ENCODE data around the gene UBE2L3.
"Not testable (repeated sequence)": the region's sequence is repeated elsewhere in the genome, so short reads cannot be mapped to it uniquely, and the experiment has no call there.

The UBE2L3 gene

DNA sequence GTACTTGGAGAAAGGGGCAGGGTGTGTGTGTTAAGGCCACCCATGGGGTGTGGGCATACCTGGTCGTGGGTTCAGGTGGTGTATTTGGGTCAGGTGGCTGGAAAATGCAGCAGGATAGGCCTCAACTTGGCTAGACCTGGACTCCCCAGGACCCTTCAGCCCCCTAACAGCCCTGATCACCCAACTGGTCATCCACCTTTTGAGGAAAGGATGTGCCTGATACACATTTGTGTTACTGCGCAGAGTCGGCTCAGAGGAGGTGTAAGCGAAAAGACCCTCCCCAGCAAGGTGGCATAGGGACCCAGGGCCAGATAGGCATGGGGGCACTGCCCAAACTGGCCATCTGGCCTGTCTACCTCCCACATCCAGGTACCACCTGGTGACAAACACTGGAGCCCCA is 16.2 kb upstream of the UBE2L3 start, which contains the start of gene RIMBP3C:
TSS of gene RIMBP3C (minus strand) at position 101 of the 400 bp plus-strand sequence. CDS start 485 bp downstream, outside the sequence.
- H3K9me3 ChIP-seq (ENCODE audit: control insufficient read depth, low read length); H3K4me3 ChIP-seq (ENCODE audit: insufficient read depth, low read depth, low read length, poor library complexity, severe bottlenecking); H3K27me3 ChIP-seq (replicated peaks; ENCODE audit: control insufficient read depth, insufficient read depth, low read length, poor library complexity, severe bottlenecking); H3K4me1 ChIP-seq (ENCODE audit: control insufficient read depth, insufficient read depth, low read length, poor library complexity, severe bottlenecking); H3K27ac ChIP-seq (ENCODE audit: insufficient read depth, low read length, poor library complexity, severe bottlenecking); DNase-seq; H3K36me3 ChIP-seq (ENCODE audit: control insufficient read depth, insufficient read depth, low read length): not testable (repeated sequence)

DNA sequence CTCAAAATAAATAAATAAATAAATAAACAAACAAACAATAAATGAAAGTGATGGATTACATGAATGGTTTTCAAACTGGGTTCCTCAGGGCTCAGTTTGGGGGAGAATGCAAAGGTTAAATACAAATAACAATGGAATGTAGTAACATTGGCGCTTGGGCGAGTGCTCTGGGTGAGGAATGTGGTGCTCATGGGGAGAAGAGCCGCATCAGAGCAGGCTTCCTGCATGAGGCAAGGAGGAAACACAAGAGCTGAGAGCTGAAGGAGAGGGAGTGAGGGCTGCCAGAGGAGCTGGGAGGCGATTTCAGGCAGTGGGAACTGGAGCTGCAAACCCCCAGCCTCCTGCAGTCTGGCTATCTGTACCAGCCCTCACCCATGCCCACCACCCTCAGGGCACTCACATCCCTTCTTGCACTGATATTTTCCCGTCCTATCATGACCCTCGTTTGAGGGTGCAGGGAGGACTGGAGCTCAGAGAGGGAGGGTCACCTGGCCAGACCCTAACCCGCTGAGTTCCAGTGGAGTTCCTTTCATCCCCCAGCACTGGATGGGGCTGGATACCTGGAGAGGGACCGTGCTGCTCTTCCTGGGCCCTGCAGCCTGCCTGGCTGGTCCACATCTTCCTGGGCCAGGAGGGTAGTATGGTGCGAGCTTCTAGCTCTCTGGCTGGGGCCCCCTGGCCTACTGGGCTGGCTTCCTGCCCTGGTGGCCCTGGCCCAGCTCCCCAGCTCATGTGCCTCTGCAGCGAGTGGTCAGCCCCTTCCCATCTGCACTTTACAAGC is 8.0 kb upstream of the UBE2L3 start:
- not testable (repeated sequence) for H3K36me3 ChIP-seq (ENCODE audit: control insufficient read depth, insufficient read depth, low read length)

DNA sequence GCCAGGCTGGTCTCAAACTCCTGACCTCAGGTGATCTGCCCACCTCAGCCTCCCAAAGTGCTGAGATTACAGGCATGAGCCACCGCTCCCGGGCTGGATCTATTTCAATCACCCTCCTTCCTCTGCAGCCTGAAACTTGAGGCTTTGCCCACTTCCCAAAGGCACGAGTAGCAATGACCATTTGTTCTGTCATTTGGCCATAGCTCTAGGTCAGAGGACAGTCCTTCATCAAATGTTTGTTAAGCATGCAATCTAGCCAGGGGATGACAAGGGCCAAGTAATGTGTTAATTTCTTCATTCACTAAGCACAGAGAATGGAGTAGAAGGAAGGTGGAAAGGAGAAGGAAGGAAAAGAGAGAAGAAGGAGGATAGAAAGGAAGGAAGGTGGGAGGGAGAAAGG is 6.9 kb upstream of the UBE2L3 start:
- not testable (repeated sequence) for H3K27ac ChIP-seq (ENCODE audit: insufficient read depth, low read length, poor library complexity, severe bottlenecking); H3K27me3 ChIP-seq (replicated peaks; ENCODE audit: control insufficient read depth, insufficient read depth, low read length, poor library complexity, severe bottlenecking); H3K4me3 ChIP-seq (ENCODE audit: insufficient read depth, low read depth, low read length, poor library complexity, severe bottlenecking); H3K4me1 ChIP-seq (ENCODE audit: control insufficient read depth, insufficient read depth, low read length, poor library complexity, severe bottlenecking); DNase-seq; H3K36me3 ChIP-seq (ENCODE audit: control insufficient read depth, insufficient read depth, low read length); H3K9me3 ChIP-seq (ENCODE audit: control insufficient read depth, low read length)

More for the DNA sequence above, 8.0 kb upstream of the UBE2L3 start:
- H3K4me1 ChIP-seq (ENCODE audit: control insufficient read depth, insufficient read depth, low read length, poor library complexity, severe bottlenecking); H3K4me3 ChIP-seq (ENCODE audit: insufficient read depth, low read depth, low read length, poor library complexity, severe bottlenecking); H3K27ac ChIP-seq (ENCODE audit: insufficient read depth, low read length, poor library complexity, severe bottlenecking); H3K9me3 ChIP-seq (ENCODE audit: control insufficient read depth, low read length); H3K27me3 ChIP-seq (replicated peaks; ENCODE audit: control insufficient read depth, insufficient read depth, low read length, poor library complexity, severe bottlenecking); DNase-seq: not testable (repeated sequence)

DNA sequence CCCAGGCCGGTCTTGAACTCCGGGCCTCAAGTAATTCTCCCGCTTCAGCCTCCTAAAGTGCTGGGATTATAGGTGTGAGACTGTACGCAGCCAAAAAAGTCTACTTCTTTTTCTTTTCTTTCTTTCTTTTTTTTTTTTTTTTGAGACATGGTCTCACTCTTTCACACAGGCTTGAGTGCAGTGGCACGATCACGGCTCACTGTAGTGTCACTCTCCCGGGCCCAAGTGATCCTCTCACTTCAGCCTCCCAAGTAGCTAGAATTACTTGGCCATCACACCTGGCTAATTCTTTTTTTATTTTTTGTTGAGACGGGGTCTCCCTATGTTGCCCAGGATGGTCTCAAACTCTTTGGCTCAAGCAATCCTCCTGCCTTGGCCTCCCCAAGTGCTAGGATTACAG is 3.6 kb upstream of the UBE2L3 start:
- Histone ChIP-seq H3K36me3 (ENCODE audit: control insufficient read depth, insufficient read depth, low read length) (no peaks in the 10 kb centered on the region), H3K4me3 (ENCODE audit: insufficient read depth, low read depth, low read length, poor library complexity, severe bottlenecking) (no peak overlapping the region), H3K27me3 (replicated peaks; ENCODE audit: control insufficient read depth, insufficient read depth, low read length, poor library complexity, severe bottlenecking) (no peaks in the 10 kb centered on the region), H3K27ac (ENCODE audit: insufficient read depth, low read length, poor library complexity, severe bottlenecking) (no peak overlapping the region), H3K4me1 (ENCODE audit: control insufficient read depth, insufficient read depth, low read length, poor library complexity, severe bottlenecking) (peaks cover 8% of the 10 kb centered on the region), H3K9me3 (ENCODE audit: control insufficient read depth, low read length) (no peaks in the 10 kb centered on the region)
- DNase-seq, result no peak

DNA sequence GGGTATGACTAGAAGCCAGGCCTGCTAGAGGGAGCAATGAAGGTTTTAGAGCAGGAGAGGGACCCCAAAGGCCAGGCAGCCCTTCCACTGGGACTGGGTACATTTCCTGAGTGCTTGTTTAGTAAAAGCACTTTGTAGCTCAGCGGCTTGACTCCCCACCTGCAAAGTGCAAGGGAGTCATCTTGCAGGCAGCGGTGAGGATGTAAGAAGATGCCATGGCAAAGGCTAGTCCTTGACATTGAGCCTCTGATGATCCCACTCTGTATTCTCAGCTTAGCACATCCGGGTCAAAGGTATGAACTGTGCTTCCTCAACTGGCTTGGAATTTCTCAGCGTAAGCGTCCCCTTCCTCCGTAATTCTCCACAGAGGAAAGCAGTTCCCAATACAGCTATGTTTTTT is 3.1 kb upstream of the UBE2L3 start:
- peaks cover 13% of the 10 kb centered on the region for H3K4me1 ChIP-seq (ENCODE audit: control insufficient read depth, insufficient read depth, low read length, poor library complexity, severe bottlenecking)
- no peak overlapping the region for H3K27ac ChIP-seq (ENCODE audit: insufficient read depth, low read length, poor library complexity, severe bottlenecking)
- DNase-seq, result no peak
- no peaks in the 10 kb centered on the region for H3K36me3 ChIP-seq (ENCODE audit: control insufficient read depth, insufficient read depth, low read length)
- H3K9me3 ChIP-seq (ENCODE audit: control insufficient read depth, low read length), result no peaks in the 10 kb centered on the region
- no peak overlapping the region for H3K4me3 ChIP-seq (ENCODE audit: insufficient read depth, low read depth, low read length, poor library complexity, severe bottlenecking)
- H3K27me3 ChIP-seq (replicated peaks; ENCODE audit: control insufficient read depth, insufficient read depth, low read length, poor library complexity, severe bottlenecking), result no peaks in the 10 kb centered on the region

DNA sequence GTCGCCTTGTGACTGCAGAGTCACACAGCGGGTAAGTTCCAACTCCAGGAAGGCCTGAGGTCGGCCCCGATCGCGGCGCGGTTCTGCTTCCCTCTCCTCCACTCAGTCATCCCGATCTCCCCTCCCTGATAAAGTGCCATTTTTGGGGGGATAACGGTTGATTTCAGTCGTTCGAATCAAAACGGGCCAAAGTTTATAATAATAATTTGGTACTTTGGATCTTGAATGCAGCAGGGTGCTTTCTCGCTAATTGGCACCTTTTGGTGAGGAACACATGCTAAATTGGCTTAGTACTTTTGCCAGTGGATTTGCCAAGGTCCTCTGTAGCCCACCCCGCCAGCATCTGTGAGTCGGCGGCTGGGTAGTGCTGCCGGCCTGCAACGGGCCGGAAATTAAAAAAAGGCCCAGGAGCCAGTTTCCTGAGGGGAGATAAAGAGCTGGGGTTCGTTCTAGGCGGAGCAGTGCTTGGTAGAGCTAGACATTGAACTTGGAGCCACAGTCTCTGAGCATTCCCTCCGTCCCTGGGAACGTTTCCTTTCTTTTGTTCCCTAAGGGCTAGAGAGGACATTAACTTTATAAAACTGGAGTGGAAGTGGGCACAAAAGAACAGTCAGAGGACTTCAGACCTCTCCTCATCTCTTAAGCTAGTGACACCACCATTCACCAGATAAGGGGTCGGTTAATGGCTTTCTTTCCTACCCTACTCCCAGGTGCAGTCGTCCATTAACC is 997 bp downstream of the UBE2L3 start:
- peak overlapping the region; percentile 79 for H3K4me3 ChIP-seq (ENCODE audit: insufficient read depth, low read depth, low read length, poor library complexity, severe bottlenecking)
- H3K27me3 ChIP-seq (replicated peaks; ENCODE audit: control insufficient read depth, insufficient read depth, low read length, poor library complexity, severe bottlenecking), result no peaks in the 10 kb centered on the region
- DNase-seq, result peak in 1 of 3 donors; percentile 14
- H3K9me3 ChIP-seq (ENCODE audit: control insufficient read depth, low read length), result no peaks in the 10 kb centered on the region
- H3K27ac ChIP-seq (ENCODE audit: insufficient read depth, low read length, poor library complexity, severe bottlenecking), result peak overlapping the region; percentile 91
- peaks cover 34% of the 10 kb centered on the region for H3K4me1 ChIP-seq (ENCODE audit: control insufficient read depth, insufficient read depth, low read length, poor library complexity, severe bottlenecking)
- peaks cover 5% of the 10 kb centered on the region for H3K36me3 ChIP-seq (ENCODE audit: control insufficient read depth, insufficient read depth, low read length)

DNA sequence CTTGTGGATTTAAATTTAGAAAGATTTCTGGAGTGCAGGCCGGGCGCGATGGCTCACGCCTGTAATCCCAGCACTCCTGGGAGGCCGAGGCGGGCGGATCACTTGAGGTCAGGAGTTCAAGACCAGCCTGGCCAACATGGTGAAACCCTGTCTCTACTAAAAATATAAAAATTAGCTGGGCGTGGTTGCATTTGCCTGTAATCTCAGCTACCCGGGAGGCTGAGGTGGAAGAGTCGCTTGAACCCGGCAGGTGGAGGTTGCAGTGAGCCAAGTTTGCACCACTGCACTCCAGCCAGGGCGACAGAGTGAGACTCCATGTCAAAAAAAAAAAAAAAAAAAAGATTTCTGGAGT is 1.5 kb downstream of the UBE2L3 start:
- H3K9me3 ChIP-seq (ENCODE audit: control insufficient read depth, low read length); H3K27me3 ChIP-seq (replicated peaks; ENCODE audit: control insufficient read depth, insufficient read depth, low read length, poor library complexity, severe bottlenecking); H3K36me3 ChIP-seq (ENCODE audit: control insufficient read depth, insufficient read depth, low read length); DNase-seq: not testable (repeated sequence)
- peak overlapping the region; percentile 79 for H3K4me3 ChIP-seq (ENCODE audit: insufficient read depth, low read depth, low read length, poor library complexity, severe bottlenecking)
- peaks cover 38% of the 10 kb centered on the region for H3K4me1 ChIP-seq (ENCODE audit: control insufficient read depth, insufficient read depth, low read length, poor library complexity, severe bottlenecking)
- peak overlapping the region; percentile 91 for H3K27ac ChIP-seq (ENCODE audit: insufficient read depth, low read length, poor library complexity, severe bottlenecking)

DNA sequence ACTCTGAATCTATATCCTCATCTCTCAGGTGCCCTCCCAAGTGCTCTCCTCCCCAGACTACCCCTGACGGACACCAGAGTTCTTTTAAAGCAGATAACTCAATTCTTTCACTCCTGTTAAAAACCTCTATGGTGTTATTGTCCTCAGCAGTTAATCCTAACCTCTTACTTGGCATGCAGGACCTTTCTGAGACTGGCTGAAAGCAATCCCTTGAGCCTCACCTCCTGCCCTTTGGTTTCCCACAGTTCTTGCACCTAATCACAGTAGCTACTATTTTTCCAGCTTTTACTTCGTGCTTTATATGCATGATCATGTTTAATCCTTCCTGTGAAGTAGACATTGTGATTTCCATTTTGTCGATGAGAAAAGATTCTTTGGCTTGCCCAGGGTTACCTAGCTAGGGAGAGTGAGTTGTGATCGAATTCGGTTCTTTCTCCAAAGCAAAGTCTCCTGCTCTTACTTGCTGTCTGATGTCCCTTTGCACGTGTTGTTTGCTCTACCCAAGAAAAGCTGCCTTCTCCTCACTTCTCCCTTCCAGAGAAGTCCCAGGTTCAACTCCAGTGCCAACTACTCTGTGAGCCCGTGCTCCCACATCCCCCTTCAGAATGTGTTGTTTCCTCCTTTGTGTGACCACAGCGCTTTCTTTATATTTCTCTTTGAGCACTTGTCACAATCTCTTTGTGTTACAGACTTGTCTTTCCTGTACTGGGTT is 2.1 kb downstream of the UBE2L3 start:
- H3K4me1 ChIP-seq (ENCODE audit: control insufficient read depth, insufficient read depth, low read length, poor library complexity, severe bottlenecking), result peaks cover 40% of the 10 kb centered on the region
- no peak for DNase-seq
- H3K27ac ChIP-seq (ENCODE audit: insufficient read depth, low read length, poor library complexity, severe bottlenecking), result peak overlapping the region; percentile 11
- H3K9me3 ChIP-seq (ENCODE audit: control insufficient read depth, low read length), result no peaks in the 10 kb centered on the region
- no peak overlapping the region for H3K4me3 ChIP-seq (ENCODE audit: insufficient read depth, low read depth, low read length, poor library complexity, severe bottlenecking)
- peaks cover 5% of the 10 kb centered on the region for H3K36me3 ChIP-seq (ENCODE audit: control insufficient read depth, insufficient read depth, low read length)
- H3K27me3 ChIP-seq (replicated peaks; ENCODE audit: control insufficient read depth, insufficient read depth, low read length, poor library complexity, severe bottlenecking), result no peaks in the 10 kb centered on the region

DNA sequence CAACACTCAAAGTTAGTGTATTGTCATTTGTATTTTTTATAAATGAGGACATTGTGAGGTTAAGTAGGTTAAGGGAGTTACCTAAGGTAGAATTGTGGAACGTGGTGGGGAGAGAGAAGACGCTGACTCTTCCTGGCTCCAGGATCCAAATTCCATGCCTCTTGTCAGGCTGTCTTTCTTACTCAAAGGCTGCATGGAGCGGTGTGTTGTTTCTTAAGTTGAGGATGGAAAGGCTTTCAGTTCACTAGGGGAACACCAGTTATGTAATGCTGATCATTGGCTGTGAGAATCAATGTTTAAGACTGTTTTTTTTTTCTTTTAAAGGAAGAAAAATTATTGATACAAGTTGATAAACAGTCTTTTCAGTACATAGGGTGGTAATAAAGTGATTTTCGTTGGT is 2.9 kb downstream of the UBE2L3 start:
- no peak overlapping the region for H3K4me3 ChIP-seq (ENCODE audit: insufficient read depth, low read depth, low read length, poor library complexity, severe bottlenecking)
- no peak overlapping the region for H3K27ac ChIP-seq (ENCODE audit: insufficient read depth, low read length, poor library complexity, severe bottlenecking)
- H3K4me1 ChIP-seq (ENCODE audit: control insufficient read depth, insufficient read depth, low read length, poor library complexity, severe bottlenecking), result peaks cover 40% of the 10 kb centered on the region

DNA sequence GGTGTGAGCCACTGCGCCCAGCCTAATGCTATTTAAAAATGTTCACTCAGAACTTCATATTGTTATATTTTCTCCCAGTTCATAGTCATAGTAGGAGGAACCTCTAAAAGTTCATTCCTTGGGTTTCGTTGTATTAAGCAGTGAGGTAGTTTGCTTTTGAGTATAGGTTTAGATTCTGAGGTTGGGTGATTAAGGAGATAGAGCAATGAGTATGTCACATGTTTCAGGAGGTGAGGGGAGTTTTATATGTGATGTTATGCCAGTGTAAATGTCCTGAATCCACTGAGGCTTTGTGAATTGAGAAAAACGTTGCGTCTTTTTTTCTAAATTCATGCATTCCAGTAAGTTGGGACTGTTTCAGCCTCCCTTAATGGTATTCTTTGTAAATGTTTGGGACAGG is 4.2 kb downstream of the UBE2L3 start:
- Histone ChIP-seq H3K4me3 (ENCODE audit: insufficient read depth, low read depth, low read length, poor library complexity, severe bottlenecking) (no peak overlapping the region), H3K9me3 (ENCODE audit: control insufficient read depth, low read length) (no peaks in the 10 kb centered on the region), H3K4me1 (ENCODE audit: control insufficient read depth, insufficient read depth, low read length, poor library complexity, severe bottlenecking) (peaks cover 40% of the 10 kb centered on the region), H3K27me3 (replicated peaks; ENCODE audit: control insufficient read depth, insufficient read depth, low read length, poor library complexity, severe bottlenecking) (no peaks in the 10 kb centered on the region), H3K27ac (ENCODE audit: insufficient read depth, low read length, poor library complexity, severe bottlenecking) (peak overlapping the region; percentile 2), H3K36me3 (ENCODE audit: control insufficient read depth, insufficient read depth, low read length) (peaks cover 5% of the 10 kb centered on the region)
- no peak for DNase-seq

More for the DNA sequence above, 2.9 kb downstream of the UBE2L3 start:
- Histone ChIP-seq H3K9me3 (ENCODE audit: control insufficient read depth, low read length) (no peaks in the 10 kb centered on the region), H3K36me3 (ENCODE audit: control insufficient read depth, insufficient read depth, low read length) (peaks cover 5% of the 10 kb centered on the region), H3K27me3 (replicated peaks; ENCODE audit: control insufficient read depth, insufficient read depth, low read length, poor library complexity, severe bottlenecking) (no peaks in the 10 kb centered on the region)
- DNase-seq, result no peak
